Muscle of leg (tissue), 11 donors: ENCODE results near the gene NDUFA13. TPM values are rescaled to one million over a fixed set of nuclear protein-coding genes. Genes with fewer than 3 reads are reported as not detected.

Source experiments
- DNase-seq: peaks from one replicate; pipeline ENCODE4 v3.0.0; 2013
- H3K27ac ChIP-seq: one replicate; pipeline ENCODE4 v1.5.1; 2013; ENCODE audit warnings: mild to moderate bottlenecking, low read length, control low read depth
- H3K27me3 ChIP-seq: one replicate; pipeline ENCODE4 v1.6.1; 2013; ENCODE audit warnings: low read length; ENCODE audit not compliant: control insufficient read depth, insufficient read depth
- H3K36me3 ChIP-seq: one replicate; pipeline ENCODE4 v1.6.1; 2013; ENCODE audit warnings: low read length; ENCODE audit not compliant: control insufficient read depth, insufficient read depth
- H3K4me1 ChIP-seq: one replicate; pipeline ENCODE4 v1.6.1; 2013; ENCODE audit warnings: low read length; ENCODE audit not compliant: control insufficient read depth, insufficient read depth
- H3K4me3 ChIP-seq: one replicate; pipeline ENCODE4 v1.5.1; 2013; ENCODE audit warnings: low read length, control low read depth
- H3K9me3 ChIP-seq: replicated peaks from 2 replicates; pipeline ENCODE4 v1.6.1; 2013; ENCODE audit warnings: low read depth, low read length; ENCODE audit not compliant: control insufficient read depth
- WGBS: methylation state at CpG from one replicate; pipeline ENCODE4 v1.1.5; 2013; ENCODE audit warnings: missing lambda C conversion rate; ENCODE audit not compliant: insufficient coverage; 5-methylcytosine and 5-hydroxymethylcytosine counted together
- polyA plus RNA-seq, 8 donors: library from polyadenylated mRNA; unstranded; fragments of 120-200 nt; gene quantifications; one replicate each; pipeline versions ENCODE4 v1.2.1 to v1.2.3, GENCODE V29; 2013; ENCODE audit warnings: inconsistent platforms in 1 of 8, low replicate concordance in 1 of 8; ENCODE audit not compliant: insufficient read length in 8 of 8, insufficient read depth in 1 of 8
- total RNA-seq: library from RNA; stranded (reverse); fragments of 120-200 nt; gene quantifications from one replicate; pipeline ENCODE4 v1.2.4, GENCODE V29; 2013

The NDUFA13 gene
- total and polyA plus RNA-seq, 9 donors: 192 to 242 (median 227) TPM

- peak; percentile 73 for DNase-seq
Measured at GRCh38 chr19:19540064-19540714, 24.2 kb downstream of the NDUFA13 start.

GRCh38 chr19:19540715-19541515, 24.9 kb downstream of the NDUFA13 start:
- Histone ChIP-seq H3K9me3 (no peaks in the 10 kb centered on the region), H3K4me3 (no peak overlapping the region), H3K36me3 (no peaks in the 10 kb centered on the region), H3K27me3 (peaks cover 58% of the 10 kb centered on the region), H3K27ac (no peak overlapping the region), H3K4me1 (peaks cover 30% of the 10 kb centered on the region)
- 4% methylated on average over 27 of the region's 45 CpGs for WGBS
- peak; percentile 64 for DNase-seq

More at GRCh38 chr19:19540064-19540714, 24.2 kb downstream of the NDUFA13 start:
- Histone ChIP-seq H3K4me1 (peaks cover 30% of the 10 kb centered on the region), H3K4me3 (no peak overlapping the region), H3K9me3 (no peaks in the 10 kb centered on the region), H3K36me3 (no peaks in the 10 kb centered on the region), H3K27ac (no peak overlapping the region), H3K27me3 (peaks cover 58% of the 10 kb centered on the region)
- WGBS: 7% methylated on average over 71 of the region's 74 CpGs

DNA sequence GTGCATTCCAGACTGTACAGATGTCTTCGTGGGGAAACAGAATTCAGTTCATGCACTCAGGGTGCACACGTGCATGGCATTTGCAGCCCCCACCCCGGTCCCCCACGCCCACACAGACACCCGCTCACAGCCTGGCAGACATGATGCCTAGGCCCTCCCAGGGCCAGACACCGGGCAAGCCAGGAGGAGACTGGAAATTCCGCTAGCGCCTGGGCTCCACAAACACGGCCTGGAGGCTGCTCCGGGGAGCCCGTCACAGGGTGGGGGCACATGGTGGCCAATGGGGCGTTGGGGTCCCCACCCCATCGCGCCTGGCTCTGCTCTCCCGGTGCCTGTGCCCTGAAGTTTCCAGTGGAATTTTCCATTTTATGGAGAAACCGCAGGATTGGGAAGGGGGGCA, 25.6 kb downstream of the NDUFA13 start:
- DNase-seq: no peak
- Histone ChIP-seq H3K4me1 (peaks cover 30% of the 10 kb centered on the region), H3K4me3 (no peak overlapping the region), H3K9me3 (no peaks in the 10 kb centered on the region), H3K36me3 (no peaks in the 10 kb centered on the region), H3K27ac (no peak overlapping the region), H3K27me3 (peaks cover 58% of the 10 kb centered on the region)
- WGBS: 82% methylated on average over 10 of the region's 16 CpGs

GRCh38 chr19:19542507-19542906, 26.5 kb downstream of the NDUFA13 start:
- peaks cover 50% of the 10 kb centered on the region for H3K27me3 ChIP-seq
- 82% methylated on average over 12 of the region's 12 CpGs for WGBS

DNA sequence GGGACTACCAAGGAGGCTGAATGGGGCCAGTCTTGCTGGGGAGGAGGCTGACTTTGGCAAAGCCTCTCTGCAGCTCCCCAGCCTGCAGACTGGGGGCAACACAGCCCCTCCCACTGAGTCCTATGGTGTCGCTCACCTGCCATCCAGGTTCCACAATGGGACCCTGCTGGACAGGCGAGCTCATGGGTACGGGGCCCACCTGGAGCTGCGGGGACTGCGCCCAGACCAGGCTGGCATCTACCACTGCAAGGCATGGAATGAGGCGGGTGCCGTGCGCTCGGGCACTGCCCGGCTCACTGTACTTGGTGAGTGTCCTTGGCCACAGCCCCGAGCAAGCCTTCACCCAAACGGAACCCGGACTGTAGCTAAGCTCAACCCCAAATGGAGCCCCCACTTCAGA, 27.1 kb downstream of the NDUFA13 start:
- H3K27ac ChIP-seq: no peak overlapping the region
- peaks cover 44% of the 10 kb centered on the region for H3K27me3 ChIP-seq
- H3K36me3 ChIP-seq: no peaks in the 10 kb centered on the region
- H3K4me1 ChIP-seq: peaks cover 25% of the 10 kb centered on the region
- H3K9me3 ChIP-seq: no peaks in the 10 kb centered on the region
- H3K4me3 ChIP-seq: no peak overlapping the region
- WGBS: 89% methylated on average over 13 of the region's 13 CpGs
- DNase-seq: no peak

More at GRCh38 chr19:19542507-19542906, 26.5 kb downstream of the NDUFA13 start:
- no peaks in the 10 kb centered on the region for H3K36me3 ChIP-seq
- H3K4me3 ChIP-seq: no peak overlapping the region
- H3K27ac ChIP-seq: no peak overlapping the region
- H3K9me3 ChIP-seq: no peaks in the 10 kb centered on the region
- H3K4me1 ChIP-seq: peaks cover 28% of the 10 kb centered on the region
- no peak for DNase-seq

- 73% methylated on average over 19 of the region's 19 CpGs for WGBS
- Histone ChIP-seq H3K4me3 (no peak overlapping the region), H3K36me3 (no peaks in the 10 kb centered on the region), H3K4me1 (peaks cover 19% of the 10 kb centered on the region), H3K27me3 (peaks cover 42% of the 10 kb centered on the region), H3K9me3 (no peaks in the 10 kb centered on the region), H3K27ac (no peak overlapping the region)
- DNase-seq: no peak
Measured at GRCh38 chr19:19543640-19544039, 27.6 kb downstream of the NDUFA13 start.

- H3K27ac ChIP-seq: no peak overlapping the region
- no peaks in the 10 kb centered on the region for H3K36me3 ChIP-seq
- H3K27me3 ChIP-seq: peaks cover 42% of the 10 kb centered on the region
- 87% methylated on average over 75 of the region's 75 CpGs for WGBS
- no peak overlapping the region for H3K4me3 ChIP-seq
- no peaks in the 10 kb centered on the region for H3K9me3 ChIP-seq
- no peak for DNase-seq
- peaks cover 16% of the 10 kb centered on the region for H3K4me1 ChIP-seq
Measured at GRCh38 chr19:19544257-19544953, 28.4 kb downstream of the NDUFA13 start.

- no peaks in the 10 kb centered on the region for H3K36me3 ChIP-seq
- no peak overlapping the region for H3K27ac ChIP-seq
- no peak for DNase-seq
- H3K9me3 ChIP-seq: no peaks in the 10 kb centered on the region
- WGBS: 88% methylated on average over 53 of the region's 53 CpGs
- peaks cover 37% of the 10 kb centered on the region for H3K27me3 ChIP-seq
- peaks cover 17% of the 10 kb centered on the region for H3K4me1 ChIP-seq
- no peak overlapping the region for H3K4me3 ChIP-seq
Measured at GRCh38 chr19:19544954-19545591, 29.0 kb downstream of the NDUFA13 start.

DNA sequence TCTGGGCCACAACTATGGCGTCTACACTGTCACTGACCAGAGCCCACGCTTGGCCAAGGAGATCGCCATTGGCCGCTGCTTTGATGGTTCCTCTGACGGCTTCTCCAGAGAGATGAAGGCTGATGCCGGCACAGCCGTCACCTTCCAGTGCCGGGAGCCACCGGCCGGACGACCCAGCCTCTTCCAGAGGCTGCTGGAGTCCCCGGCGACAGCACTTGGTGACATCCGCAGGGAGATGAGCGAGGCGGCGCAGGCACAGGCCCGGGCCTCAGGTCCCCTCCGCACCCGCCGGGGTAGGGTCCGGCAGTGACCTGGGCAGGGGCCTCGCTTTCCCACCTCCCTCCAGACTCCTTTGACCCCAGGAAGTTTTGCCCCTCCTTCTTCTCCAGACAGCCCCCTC, 29.7 kb downstream of the NDUFA13 start:
- Histone ChIP-seq H3K36me3 (no peaks in the 10 kb centered on the region), H3K27me3 (peaks cover 34% of the 10 kb centered on the region), H3K27ac (no peak overlapping the region), H3K4me3 (no peak overlapping the region), H3K9me3 (no peaks in the 10 kb centered on the region), H3K4me1 (peaks cover 20% of the 10 kb centered on the region)
- 92% methylated on average over 23 of the region's 23 CpGs for WGBS
- no peak for DNase-seq
